CD4-positive, alpha-beta T cell treated with Interleukin-17A for 1 hour (primary cell): ENCODE data around the gene DCTPP1.
"Not testable (repeated sequence)": the region's sequence is repeated elsewhere in the genome, so short reads cannot be mapped to it uniquely, and the experiment has no call there.

Experiments
- DNase-seq: peaks from one replicate; pipeline ENCODE4 v3.0.0-alpha.2; 2020

The DCTPP1 gene

DNA sequence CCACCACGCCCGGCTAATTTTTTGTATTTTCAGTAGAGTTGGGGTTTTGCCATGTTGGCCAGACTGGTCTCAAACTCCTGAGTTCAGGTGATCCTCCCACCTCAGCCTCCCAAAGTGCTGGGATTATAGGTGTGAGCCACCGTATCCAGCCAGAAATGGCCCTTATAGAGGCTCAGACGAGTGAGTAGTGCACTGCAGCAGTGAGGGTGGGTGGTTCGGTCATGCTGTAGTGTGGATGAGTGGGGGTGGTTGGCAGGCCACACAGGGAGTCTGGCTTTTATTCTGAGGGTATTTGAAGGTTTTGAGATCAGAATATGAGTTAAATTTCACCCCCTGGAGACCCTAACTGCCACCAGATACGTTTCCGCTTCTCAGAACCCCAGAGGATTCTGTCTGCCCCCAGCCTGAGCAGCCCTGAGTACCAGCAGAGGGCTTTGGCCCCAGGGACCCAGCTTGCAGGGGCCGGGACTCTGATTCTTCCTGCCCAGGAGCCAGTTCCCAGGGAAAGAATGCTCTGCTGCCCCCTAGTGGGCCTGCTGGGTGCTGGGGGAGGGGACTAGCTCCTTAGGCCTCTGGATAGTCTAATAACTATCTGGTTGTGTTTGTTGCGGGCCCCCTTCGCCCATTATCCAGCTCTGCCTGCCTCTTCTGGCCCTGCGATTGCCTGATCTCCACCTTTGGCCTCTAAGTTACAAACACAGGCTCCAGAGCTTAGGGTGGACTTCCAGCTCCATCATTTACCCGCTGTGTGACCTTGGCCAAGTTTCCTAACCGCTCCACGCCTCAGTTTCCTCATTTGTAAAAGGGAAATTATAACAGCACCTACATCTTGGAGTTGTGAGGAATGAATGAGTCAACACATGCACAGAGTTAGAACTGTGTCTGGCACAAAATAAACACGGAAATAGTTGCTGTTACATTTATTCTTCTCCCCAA lies 20.4 kb downstream of the DCTPP1 start:
- peak; percentile 94 for DNase-seq

DNA sequence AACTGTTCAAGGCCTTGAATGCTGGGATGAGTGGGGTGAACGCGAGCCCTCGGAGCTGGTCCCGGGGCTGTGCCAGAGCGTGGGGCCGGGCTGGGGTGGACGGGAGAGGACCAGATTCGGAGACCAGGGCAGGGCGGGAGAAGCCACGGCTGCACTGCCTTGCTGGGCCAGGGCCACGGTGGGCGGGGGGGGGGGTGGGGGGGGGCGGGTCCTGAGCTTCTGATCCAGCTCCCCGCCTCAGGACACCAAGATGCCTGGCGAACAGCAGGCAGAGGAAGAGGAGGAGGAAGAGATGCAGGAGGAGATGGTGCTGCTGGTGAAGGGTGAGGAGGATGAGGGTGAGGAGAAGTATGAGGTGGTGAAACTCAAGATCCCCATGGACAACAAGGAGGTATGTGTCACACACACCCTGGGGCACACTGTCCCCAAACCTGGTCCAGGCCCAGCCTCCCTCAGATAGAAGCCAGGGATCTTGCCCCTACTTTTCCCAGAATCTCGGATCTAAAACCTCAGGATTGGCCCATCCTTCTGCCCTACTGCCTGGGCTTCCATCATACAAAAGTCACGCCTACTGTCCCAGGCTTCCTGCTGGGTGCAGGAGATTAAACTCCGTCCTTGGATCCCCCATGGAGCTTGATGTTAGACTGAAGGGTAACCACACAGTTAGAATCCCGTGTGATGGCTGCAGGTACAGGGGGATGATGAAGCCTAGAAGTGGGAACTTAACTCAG lies 21.9 kb downstream of the DCTPP1 start:
- no peak for DNase-seq

DNA sequence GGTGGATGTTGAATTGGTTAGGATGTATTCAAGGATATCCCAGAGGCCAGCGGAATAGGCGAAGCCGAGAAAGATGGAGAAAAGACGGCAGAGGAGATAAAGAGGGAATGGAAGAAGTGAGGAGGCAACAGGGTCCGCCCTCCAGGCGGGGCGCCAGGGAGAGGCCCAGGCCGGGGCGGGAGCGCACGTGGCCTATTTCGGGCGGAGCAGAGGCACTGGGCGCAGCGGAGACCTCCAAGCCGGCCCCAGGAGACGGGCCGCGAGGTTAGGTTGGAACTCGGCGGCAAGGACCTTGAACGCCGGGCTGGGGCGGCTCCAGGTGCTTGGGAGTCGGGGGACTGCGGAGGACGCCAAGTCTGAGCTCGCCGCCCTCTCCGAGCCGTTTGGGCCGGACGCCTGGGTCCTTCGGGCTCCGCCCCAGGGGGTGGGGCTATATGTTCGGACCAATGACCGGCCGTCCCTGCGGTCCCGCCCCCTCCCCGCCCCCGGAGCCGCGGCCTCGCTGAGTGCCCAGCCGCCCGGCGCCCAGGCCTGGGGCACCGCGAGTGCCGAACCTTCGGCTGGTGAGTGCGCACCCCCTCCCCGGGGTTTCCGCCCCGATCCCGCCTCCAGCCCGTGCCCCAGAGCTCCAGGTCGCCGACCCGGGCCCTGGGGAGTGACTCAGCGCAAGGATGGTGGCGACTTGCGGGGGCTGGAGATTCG lies 22.6 kb downstream of the DCTPP1 start, which contains the start of gene ZNF771:
Gene ZNF771, plus strand, starts transcription at position 505 of the 702 bp plus-strand sequence. CDS start 448 bp downstream, outside the sequence.
- DNase-seq, result peak; percentile 91

- no peak for DNase-seq
Observed at GRCh38 chr16:30406795-30407101, 23.1 kb downstream of the DCTPP1 start.

GRCh38 chr16:30401768-30402425 lies 27.9 kb downstream of the DCTPP1 start:
- no peak for DNase-seq

DNA sequence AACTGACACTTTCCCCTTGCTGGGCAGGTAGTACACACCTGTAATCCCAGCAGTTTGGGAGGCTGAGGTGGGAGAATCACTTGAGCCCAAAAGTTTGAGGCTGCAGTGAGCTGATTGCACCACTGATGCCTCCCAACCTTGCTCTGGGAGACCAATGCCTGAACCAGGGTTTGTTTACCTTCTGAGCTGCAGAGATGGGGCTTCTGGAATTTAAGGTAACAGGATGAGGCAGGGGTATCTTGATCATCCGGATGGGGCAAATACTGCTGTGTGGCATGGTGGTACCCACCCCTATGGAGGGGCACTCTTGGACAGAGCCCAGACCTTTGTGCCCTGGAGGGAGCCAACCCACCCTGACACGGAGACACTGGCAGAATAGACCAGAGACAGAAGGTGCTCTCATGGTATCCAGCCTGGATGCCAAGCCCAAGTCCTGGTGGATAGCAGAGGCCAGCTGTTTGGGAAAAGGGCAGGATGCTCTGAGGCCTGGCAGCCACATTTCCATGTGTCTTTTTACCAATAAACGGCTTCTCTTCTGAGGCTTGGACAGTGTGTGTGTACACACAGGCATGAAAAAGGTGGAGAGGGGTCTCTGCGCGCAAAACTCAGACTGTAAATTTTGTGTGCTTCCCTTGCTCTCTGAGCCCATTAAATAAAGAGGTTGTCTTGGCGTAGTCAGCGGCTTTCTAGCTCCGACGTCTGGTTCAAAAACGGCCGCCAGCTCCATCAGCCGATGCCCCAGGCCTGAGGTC lies 30.2 kb downstream of the DCTPP1 start:
- no peak for DNase-seq

GRCh38 chr16:30398661-30399434 lies 31.0 kb downstream of the DCTPP1 start:
- DNase-seq, result no peak

- peak; percentile 21 for DNase-seq
Observed at GRCh38 chr16:30397776-30398660, 31.8 kb downstream of the DCTPP1 start.

- DNase-seq, result no peak
Observed at GRCh38 chr16:30397056-30397455, 32.8 kb downstream of the DCTPP1 start.

DNA sequence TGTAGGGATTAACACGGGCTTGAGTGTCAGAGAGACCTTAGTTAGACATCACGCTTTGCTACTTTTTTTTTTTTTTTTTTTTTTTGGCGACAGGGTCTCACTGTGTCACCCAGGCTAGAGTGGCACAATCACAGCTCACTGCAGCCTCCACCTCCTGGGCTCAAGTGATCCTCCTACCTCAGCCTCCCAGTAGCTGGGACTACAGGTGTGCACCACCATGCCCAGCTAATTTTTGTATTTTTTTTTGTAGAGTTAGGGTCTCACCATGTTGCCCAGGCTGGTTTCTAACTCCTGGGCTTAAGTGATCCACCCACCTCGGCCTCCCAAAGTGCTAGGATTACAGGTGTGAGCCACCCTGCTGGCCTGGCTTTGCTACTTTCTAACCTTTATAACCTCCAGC lies 33.2 kb downstream of the DCTPP1 start:
- not testable (repeated sequence) for DNase-seq

DNA sequence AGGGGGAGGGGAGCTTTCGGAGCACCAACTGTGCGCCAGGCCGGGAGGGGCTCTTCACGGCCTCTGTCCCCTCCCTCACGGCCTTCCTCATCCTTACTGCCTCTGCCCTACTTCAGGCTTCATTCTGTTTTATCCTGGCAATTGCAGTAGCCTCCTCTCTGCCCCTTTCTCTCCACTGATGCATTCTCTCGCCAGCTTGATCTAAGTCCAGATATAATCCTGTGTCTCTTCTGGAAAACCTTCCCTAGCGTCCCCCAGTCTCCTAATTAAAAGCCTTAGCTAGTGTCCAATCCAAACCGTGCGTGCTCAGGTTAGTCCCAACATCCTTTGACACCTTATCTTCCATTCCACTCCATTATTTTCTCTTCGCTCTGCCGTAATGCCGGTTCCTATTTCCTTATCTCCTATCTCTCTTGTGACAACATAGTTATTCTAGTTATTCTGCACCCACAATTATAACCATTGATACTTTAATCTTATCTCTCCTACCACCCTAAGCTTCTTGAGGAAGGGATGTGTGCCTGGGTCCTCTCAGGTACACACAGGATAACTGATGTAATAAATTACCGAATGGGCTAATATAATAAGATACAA lies 33.7 kb downstream of the DCTPP1 start:
- DNase-seq, result no peak

DNA sequence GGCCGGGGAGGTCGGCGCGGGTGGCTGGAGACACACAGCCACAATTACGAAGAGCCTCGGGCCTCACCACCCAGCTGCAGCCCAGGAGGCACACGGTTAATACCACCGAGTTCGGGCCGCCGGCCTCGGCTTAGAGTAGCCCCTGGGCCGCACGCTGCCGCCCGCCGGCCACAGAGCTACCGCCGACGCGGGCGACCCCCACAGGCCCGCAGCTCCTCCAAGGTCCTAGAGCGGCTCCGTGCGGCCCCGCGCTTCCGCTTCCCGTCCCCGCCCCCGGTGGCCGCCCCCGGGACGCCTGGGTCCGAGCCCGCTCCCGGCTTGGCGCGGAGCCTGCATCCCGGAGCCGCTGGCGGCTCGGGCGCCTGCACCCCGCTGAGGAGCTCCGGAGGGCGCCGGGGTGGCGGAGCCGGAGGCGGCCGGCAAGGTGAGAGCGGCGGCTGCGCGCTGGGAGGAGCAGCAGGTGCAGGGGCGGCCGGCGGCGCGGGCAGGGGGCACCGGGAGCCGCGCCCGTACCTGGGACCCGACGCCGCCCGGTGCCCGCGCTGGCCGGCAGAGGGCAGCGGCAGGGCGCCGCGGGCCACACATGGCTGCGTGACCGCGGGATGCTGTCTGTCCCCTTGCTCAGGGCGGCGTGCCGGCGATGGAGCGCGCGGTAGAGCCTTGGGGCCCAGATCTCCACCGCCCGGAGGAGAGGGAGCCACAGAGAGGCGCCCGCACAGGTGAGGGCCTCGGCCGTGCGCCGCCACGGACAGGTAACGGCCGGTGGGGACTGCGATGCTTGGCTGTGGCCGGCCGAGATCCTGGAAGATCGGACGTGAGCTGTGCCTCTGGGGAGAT lies 34.5 kb downstream of the DCTPP1 start, which contains the start of gene ZNF48:
Gene ZNF48, plus strand, starts transcription at position 266 of the 837 bp plus-strand sequence. Its CDS starts 375 bp downstream, at position 641.
- peak; percentile 63 for DNase-seq

- no peak for DNase-seq
Observed at GRCh38 chr16:30394592-30395154, 35.2 kb downstream of the DCTPP1 start.

- no peak for DNase-seq
Observed at GRCh38 chr16:30383521-30383920, 46.3 kb downstream of the DCTPP1 start.

DNA sequence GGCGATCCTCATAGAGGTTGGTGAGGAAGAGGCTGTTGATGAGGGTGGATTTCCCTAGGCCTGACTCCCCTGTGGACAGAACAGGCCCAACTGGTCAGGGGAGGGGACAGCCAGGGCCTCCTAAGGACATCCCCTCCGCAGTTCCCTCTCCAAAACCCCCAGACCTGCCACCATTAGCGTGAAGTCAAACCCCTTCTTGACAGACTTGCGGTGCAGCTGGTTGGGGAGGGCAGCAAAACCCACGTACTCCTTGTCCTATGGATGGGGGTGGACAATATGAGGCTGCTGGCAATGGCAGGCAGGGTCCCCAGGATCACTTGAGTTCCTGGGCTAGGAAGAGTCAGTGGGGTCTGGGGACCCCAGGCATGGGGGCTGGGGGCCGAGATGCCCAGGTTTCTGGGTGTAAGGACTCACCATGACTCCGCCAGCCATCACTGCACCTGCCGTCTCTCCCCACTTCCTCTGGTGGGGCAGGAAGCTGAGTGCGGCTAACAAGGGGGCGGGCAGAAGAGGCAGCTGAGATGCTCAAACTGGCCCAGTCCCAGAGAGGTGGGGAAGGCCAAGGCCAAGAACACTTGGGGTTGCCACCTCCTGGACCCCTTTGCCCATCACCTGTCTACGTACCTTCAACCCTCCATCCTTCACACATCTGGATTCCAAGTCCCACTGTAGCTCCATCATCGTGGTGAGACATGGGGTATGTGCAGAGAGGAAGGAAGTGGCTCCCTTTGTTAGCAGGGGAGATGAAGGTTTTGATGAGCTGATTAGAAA lies 47.5 kb downstream of the DCTPP1 start, which contains the start of gene SEPTIN1:
Gene SEPTIN1, minus strand, starts transcription at position 451 of the 771 bp plus-strand sequence. Its CDS starts 19 bp downstream, at position 432.
- peak; percentile 84 for DNase-seq

GRCh38 chr16:30381291-30382041 lies 48.4 kb downstream of the DCTPP1 start:
- DNase-seq, result peak; percentile 49
